GM18867 (cell line): Measurements from ENCODE around the gene RITA1.
"Not testable (repeated sequence)": the region's sequence is repeated elsewhere in the genome, so short reads cannot be mapped to it uniquely, and the experiment has no call there.

Experiments
- ATAC-seq: cut with Tn5 transposase; IDR thresholded peaks from one replicate; pipeline ENCODE4 v1.9.1; 2021; ENCODE audit warnings: mild to moderate bottlenecking, moderate library complexity; ENCODE audit not compliant: unreplicated experiment

RITA1 gene, protein sequence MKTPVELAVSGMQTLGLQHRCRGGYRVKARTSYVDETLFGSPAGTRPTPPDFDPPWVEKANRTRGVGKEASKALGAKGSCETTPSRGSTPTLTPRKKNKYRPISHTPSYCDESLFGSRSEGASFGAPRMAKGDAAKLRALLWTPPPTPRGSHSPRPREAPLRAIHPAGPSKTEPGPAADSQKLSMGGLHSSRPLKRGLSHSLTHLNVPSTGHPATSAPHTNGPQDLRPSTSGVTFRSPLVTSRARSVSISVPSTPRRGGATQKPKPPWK

GRCh38 chr12:113185180-113186032 is at the start of gene RITA1, which contains the start of gene DDX54:
Gene RITA1, plus strand, starts transcription at chr12:113185721. Its CDS starts 1,026 bp downstream, at chr12:113186747.
Gene DDX54, minus strand, starts transcription at chr12:113185478. Its CDS starts 27 bp downstream, at chr12:113185451.
- ATAC-seq = peak; percentile 47

- peak; percentile 10 for ATAC-seq
Observed at GRCh38 chr12:113136128-113136989, 49.2 kb upstream of the RITA1 start.

- ATAC-seq = no peak
Observed at GRCh38 chr12:113136990-113137511, 48.5 kb upstream of the RITA1 start.

DNA sequence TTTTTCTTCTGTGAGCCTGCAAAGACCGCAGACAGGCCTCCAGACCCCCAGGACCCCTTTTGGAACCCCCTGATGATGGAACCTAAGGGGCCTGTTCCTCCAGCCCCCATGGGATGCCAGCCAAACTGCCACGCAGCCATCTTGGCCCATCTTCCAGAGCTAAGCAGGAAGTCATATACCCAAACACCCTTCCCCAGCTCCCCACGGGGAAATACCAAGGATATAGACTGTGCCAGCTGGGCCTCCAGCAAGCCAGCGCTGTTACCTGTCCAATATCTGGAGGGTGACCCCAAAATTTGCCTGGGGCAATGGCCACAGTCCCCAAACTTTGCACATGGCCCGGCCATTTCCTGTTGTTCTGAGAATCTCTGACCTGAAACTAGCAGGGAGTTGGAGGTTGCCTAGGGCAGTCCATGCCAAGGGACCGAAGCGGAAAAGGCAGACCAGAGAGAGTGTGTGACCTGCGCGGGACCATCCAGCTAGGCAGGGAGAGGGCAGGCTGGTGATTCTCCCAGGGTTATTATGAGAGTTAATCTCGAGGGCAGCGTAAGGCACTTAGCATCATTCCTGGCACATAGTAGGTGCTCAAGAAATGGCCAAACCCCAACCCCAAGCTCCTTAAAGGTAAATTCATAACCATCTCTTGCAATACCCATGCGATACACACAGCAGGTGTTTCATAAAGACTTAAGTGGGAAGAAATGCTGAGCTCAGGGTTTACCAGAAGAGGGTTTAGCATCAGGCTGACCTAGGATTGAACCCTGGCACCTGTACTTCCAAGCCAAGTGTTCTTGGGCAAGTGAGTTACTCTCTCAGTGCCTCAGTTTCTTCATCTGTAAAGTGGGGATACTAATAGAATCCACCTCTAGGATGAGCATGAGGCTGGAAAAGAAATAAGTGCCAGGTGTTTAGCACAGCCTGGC is 47.4 kb upstream of the RITA1 start:
- no peak for ATAC-seq

GRCh38 chr12:113138826-113139225 is 46.7 kb upstream of the RITA1 start:
- no peak for ATAC-seq

- no peak for ATAC-seq
Observed at GRCh38 chr12:113140706-113141105, 44.8 kb upstream of the RITA1 start.

DNA sequence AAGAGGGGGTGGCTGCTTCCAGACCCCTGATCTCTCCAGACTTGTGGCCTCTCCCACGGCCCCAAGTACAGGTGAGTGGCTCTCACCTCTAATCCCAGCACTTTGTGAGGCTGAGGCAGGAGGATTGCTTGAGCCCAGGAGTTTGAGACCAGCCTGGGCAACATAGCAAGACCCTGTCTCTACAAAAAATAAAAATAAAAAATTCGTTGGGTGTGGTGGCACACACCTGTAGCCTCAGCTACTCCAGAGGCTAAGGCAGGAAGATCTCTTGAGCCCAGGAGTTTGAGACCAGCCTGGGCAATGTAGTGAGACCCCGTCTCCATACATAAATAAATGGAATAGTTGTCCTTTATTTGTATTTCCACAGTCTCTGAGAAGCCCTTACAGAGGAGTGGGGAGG is 43.8 kb upstream of the RITA1 start:
- not testable (repeated sequence) for ATAC-seq

DNA sequence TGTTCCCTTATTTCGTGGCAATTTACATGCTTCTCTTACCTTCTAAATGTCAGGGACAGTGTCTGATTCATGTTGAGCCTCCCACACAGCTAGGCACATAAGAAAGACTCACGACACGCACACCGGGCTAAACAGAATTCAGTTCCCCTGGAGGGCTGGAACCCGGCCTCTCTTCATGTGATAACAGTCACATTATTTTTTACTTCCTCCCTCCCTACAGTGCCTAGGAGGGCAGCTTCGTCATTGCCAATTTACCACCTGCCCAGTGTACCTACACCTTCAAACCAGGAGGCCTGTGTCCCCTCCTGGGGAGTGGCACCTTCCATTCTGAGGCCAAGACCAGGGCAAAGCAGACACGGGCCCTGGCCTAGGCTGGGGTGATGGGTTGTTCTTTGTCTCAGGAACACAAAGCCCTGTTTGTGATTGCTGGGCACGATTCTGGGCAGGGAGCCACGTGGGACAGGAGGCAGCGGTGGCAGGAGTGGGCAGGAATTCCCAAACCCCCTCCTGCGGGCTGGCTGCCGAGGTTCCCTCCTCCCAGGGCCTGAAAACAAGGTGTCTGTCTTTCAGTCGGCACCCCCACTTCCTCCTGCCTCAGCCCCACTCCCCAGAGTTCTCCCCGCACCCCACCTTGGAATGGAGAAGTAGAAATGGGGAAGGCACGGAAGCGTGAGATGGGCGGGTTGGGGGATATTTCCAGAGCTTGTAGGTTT is 43.2 kb upstream of the RITA1 start:
- ATAC-seq = no peak

GRCh38 chr12:113142886-113143332 is 42.6 kb upstream of the RITA1 start:
- ATAC-seq = no peak

GRCh38 chr12:113143959-113144358 is 41.6 kb upstream of the RITA1 start:
- ATAC-seq = no peak

DNA sequence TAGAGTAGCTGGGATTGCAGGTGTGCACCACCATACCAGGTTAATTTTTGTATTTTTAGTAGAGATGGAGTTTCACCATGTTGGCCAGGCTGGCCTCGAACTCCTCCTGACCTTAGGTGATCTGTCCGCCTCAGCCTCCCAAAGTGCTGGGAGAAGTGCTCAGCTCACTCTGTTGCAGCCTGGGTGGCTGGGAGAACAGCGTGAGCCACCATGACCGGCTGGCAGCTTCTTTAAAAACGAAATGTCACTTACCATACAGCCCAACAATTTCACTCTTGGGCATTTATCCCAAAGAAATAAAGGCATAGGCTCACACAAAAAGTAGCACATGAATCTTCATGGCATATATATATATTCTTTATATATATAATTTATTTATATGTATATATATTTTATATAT is 40.7 kb upstream of the RITA1 start:
- ATAC-seq = no peak

GRCh38 chr12:113145720-113146551 is 39.6 kb upstream of the RITA1 start:
- no peak for ATAC-seq

GRCh38 chr12:113146999-113147398 is 38.5 kb upstream of the RITA1 start:
- ATAC-seq = no peak

- ATAC-seq = no peak
Observed at GRCh38 chr12:113149361-113150150, 36.0 kb upstream of the RITA1 start, which contains the start of gene CFAP73. Gene CFAP73, plus strand, starts transcription at chr12:113149724. Its CDS starts 134 bp downstream, at chr12:113149858.

DNA sequence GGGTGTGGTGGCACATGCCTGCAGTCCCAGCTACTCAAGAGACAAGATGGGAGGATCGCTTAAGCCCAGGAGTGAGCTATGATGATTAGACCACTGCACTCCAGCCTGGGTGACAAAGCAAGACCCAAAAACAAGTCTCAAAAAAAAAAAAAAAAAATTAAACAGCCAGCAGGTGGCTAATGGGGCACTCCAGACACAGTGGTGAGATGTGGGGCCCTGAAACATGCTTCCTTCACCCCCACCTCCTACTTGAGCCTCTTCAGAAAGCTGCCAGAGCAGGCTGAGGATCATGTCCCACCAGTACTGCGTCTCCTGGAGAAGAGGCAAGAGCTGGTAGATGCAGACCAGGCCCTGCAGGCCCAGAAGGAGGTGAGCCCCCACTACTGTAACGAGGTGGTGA is 33.9 kb upstream of the RITA1 start:
- ATAC-seq = no peak

GRCh38 chr12:113152196-113152834 is 33.2 kb upstream of the RITA1 start:
- no peak for ATAC-seq
